ENCODE measurements around the gene RPS21.

Gene RPS21

GRCh38 chr20:62437496-62437895 lies 50.6 kb downstream of the RPS21 start:
- Histone ChIP-seq H3K27me3 (ENCODE audit: control insufficient read depth in 2 of 2, insufficient read depth in 2 of 2, low read length in 2 of 2) (peaks cover 0 to 17% of the 10 kb centered on the region in 2 donors), H3K27ac (ENCODE audit: low read depth in 2 of 2, low read length in 2 of 2) (no peak overlapping the region), H3K4me3 (ENCODE audit: low read length in 2 of 2) (no peak overlapping the region), H3K9ac (ENCODE audit: low read depth in 1 of 2, low read length in 2 of 2) (no peak overlapping the region), H3K4me1 (ENCODE audit: control insufficient read depth in 2 of 2, insufficient read depth in 2 of 2, low read length in 2 of 2) (peaks cover 0 to 11% of the 10 kb centered on the region in 2 donors), H3K9me3 (ENCODE audit: control insufficient read depth in 2 of 2, low read length in 2 of 2) (no peaks in the 10 kb centered on the region), H3K36me3 (ENCODE audit: control insufficient read depth in 2 of 2, insufficient read depth in 2 of 2, low read length in 2 of 2) (no peaks in the 10 kb centered on the region)

- H3K9me3 ChIP-seq (ENCODE audit: control insufficient read depth in 2 of 2, low read length in 2 of 2) = no peaks in the 10 kb centered on the region
- H3K4me1 ChIP-seq (ENCODE audit: control insufficient read depth in 2 of 2, insufficient read depth in 2 of 2, low read length in 2 of 2) = peaks cover 0 to 11% of the 10 kb centered on the region in 2 donors
- H3K36me3 ChIP-seq (ENCODE audit: control insufficient read depth in 2 of 2, insufficient read depth in 2 of 2, low read length in 2 of 2) = no peaks in the 10 kb centered on the region
- H3K9ac ChIP-seq (ENCODE audit: low read depth in 1 of 2, low read length in 2 of 2) = no peak overlapping the region
- H3K27ac ChIP-seq (ENCODE audit: low read depth in 2 of 2, low read length in 2 of 2) = no peak overlapping the region
- H3K27me3 ChIP-seq (ENCODE audit: control insufficient read depth in 2 of 2, insufficient read depth in 2 of 2, low read length in 2 of 2) = peaks cover 0 to 17% of the 10 kb centered on the region in 2 donors
- no peak overlapping the region for H3K4me3 ChIP-seq (ENCODE audit: low read length in 2 of 2)
These were observed 51.0 kb downstream of the RPS21 start for GRCh38 chr20:62437927-62438326.
